IPS-NIHi11 (cell line): ENCODE measurements around the gene JAK1.

Experiments used
- DNase-seq: peaks from one replicate; pipeline ENCODE4 v3.0.0; 2012; ENCODE audit warnings: mixed read lengths, low spot score

JAK1 gene

DNA sequence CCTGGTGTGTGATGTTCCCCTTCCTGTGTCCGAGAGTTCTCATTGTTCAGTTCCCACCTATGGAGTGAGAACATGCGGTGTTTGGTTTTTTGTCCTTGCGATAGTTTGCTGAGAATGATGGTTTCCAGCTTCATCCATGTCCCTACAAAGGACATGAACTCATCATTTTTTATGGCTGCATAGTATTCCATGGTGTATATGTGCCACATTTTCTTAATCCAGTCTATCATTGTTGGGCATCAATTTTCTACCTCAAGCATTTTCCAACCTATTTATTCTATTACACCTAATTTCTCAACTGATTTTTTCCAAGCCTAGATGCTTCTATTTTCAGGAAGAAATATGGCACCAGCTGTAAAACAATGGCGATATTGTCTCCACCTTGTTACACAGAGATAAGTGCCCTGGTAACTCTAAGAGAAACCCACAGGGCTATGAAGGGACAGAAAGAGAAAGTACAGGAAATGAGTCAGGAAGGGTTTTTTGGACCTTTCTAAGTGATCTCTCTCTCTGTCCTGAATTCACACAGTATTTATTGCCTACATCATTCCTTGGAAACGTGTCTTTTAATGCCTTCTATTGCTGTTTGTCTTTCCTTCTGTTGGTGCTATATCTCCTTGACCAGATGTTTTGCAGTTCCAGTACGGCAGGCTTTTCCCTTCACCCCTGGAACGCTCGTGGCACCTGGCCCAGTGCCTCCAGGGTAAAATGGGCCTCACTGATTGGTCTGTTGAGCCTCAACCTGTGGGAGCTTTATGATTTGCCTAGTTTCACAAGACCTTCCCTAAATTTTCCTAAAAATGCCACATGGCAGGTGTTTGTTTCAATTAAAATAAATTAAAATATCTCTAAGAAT lies 14.6 kb upstream of the JAK1 start:
- no peak for DNase-seq

DNA sequence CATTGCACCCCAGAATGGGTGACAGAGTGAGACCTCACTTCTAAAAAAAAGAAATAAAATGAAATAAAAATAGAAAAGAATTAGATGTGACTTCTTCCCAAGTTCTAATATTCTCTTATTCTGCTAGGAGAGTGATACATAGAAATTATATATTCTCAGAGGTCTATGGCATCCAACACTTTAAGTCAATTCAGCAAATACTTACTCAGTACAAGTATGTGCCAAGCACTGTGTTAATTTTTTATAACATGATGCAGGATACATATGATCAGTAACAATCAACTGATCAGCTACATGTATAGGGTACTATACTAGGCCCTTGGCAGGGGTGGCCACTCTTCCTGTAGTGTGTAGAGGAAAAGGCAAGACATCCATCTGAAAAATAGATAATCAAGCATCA lies 13.0 kb upstream of the JAK1 start:
- no peak for DNase-seq

DNA sequence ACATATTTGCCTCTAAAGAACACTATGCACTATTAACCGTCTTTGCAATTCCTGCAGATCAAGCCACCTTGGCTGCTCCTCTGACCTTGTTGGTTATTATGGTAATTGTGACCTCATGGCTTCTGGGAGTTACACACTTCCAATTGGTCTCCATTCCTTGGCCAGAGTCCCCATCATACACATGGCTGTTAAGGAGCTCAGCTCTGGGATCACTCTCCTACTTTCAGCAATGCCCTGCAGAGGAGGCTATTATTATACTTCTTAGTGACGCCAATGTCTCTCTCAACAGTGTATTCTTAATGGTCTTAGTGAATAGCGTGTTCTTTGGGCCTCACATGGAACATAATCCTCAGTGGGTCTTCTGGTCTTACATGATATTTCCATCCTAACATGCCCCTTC lies 10.0 kb upstream of the JAK1 start:
- no peak for DNase-seq

DNA sequence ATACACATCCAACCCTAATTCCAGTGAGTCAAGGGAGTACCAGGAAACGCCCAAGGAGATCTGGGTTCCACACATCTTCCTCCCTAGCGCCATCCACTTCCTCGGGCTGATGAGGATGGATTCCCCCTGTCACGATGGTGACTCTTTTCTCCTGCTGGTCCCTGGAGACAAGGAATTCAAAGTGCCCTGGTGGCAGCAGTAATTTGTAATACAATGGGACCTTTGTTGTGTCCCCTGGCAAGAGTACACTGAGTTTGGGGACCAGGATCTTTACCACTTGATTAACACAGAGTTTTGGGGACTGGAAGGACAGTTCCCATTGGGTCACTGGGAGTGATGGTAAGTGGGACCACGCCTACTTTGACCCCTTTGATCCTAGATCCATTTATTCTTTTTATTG lies 9.4 kb upstream of the JAK1 start:
- no peak for DNase-seq

- DNase-seq: no peak
Observed at GRCh38 chr1:64975127-64975526, 8.8 kb upstream of the JAK1 start.

GRCh38 chr1:64974288-64974825 lies 8.0 kb upstream of the JAK1 start:
- DNase-seq: no peak

GRCh38 chr1:64973061-64973647 lies 6.8 kb upstream of the JAK1 start:
- DNase-seq: no peak

DNA sequence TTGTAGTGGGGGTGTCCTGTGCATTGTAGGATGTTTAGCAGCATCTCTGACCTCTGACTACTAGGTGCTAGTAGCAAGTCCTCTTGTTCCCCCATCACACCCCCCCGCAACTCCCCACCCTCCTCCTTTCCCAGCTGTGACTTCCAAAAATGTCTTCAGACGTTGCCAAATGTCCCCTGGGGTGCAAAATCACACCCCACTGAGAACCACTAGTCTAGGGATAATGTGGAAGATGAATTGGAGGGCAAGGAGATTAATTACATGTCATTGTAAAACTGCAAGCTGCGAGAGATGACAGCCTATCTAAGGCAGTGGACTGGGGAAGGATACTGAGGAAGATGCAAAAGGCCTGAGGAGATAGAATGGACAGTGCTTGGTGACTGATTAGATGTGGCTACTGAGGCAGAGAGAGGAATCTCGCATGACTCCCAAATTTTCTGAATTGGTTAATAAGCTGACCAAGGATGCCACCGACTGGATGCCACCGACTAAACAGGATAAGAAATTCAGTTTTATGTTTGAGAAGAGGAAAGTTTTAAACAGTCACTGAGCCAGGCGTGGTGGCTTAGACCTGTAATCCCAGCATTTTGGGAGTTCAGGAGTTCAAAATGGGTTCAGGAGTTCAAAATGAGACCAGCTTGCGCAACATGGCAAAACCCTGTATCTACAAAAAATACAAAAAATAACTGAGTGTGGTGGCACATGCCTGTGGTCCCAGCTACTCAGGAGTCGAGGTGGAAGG lies 3.1 kb upstream of the JAK1 start:
- no peak for DNase-seq

GRCh38 chr1:64967381-64967780 lies 1.0 kb upstream of the JAK1 start:
- DNase-seq: peak; percentile 29

GRCh38 chr1:64965366-64966157 lies 787 bp downstream of the JAK1 start:
- no peak for DNase-seq

GRCh38 chr1:64963466-64963865 lies 2.9 kb downstream of the JAK1 start:
- DNase-seq: no peak

DNA sequence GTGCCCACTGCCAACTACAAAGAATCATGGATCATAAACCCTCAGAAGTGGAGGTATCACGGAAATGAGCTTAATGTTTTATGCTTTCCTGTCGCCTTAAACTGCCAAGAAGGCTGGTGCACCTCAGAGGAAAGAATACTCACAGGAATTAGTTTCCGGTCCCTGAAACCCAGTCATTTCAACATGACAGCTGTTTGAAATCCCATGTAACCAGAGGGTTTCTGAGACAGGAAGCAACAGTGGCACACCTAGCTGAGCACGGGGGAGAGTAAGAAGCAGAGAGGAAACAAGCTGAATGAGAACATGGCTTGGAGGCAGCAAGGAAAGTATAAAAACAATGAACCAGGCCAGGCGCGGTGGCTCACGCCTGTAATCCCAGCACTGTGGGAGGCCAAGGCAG lies 3.9 kb downstream of the JAK1 start:
- no peak for DNase-seq

DNA sequence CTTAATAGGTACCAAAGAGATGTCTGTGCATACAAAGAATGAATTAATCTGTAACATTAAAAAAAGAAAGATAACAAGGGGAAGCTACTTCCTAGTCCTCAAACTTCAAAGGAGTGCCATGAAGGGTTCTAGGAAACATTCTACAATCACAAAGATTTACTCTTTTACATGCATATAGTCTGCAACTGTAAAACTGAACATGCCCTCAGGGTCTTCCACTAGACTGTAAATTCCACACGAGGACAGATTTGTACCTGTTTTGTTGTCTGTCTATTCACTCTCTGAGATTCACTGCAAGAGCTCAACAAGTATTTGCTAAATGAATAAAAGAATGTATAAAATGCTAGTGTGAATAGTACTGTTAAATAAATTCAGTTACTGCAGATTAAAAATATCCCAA lies 4.4 kb downstream of the JAK1 start:
- DNase-seq: no peak

GRCh38 chr1:64960731-64961130 lies 5.6 kb downstream of the JAK1 start:
- DNase-seq: no peak

- no peak for DNase-seq
Observed at GRCh38 chr1:64959986-64960385, 6.4 kb downstream of the JAK1 start.

GRCh38 chr1:64956733-64957441 lies 9.5 kb downstream of the JAK1 start:
- DNase-seq: no peak

DNA sequence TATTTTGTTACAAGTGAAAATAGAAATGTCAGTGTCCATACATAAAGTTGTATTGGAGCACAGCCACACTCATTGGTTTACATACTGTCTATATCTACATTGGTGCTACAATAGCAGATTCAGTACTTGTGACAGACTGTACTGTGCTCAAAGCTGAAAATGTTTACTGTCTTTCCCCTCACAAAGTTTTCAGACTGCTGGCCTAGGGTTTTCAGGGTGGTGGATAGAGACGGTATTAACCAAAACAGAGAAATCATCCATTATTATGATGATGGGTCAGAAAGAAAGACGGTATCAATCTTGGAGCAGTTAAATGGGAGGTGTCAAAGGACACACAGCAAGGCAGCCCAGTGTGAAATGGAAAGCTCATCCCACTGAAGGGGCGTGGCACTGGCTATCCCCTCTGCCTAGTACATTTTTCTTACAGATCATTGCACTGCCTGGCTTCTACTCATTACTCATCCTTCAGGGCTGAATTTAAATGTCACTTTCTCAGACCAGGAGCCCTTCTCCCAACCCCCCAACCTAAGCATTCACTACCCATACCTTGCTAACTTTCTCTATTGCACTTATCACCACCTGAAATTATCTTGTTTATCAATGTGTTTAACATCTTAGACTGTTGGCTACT lies 10.2 kb downstream of the JAK1 start:
- DNase-seq: no peak

DNA sequence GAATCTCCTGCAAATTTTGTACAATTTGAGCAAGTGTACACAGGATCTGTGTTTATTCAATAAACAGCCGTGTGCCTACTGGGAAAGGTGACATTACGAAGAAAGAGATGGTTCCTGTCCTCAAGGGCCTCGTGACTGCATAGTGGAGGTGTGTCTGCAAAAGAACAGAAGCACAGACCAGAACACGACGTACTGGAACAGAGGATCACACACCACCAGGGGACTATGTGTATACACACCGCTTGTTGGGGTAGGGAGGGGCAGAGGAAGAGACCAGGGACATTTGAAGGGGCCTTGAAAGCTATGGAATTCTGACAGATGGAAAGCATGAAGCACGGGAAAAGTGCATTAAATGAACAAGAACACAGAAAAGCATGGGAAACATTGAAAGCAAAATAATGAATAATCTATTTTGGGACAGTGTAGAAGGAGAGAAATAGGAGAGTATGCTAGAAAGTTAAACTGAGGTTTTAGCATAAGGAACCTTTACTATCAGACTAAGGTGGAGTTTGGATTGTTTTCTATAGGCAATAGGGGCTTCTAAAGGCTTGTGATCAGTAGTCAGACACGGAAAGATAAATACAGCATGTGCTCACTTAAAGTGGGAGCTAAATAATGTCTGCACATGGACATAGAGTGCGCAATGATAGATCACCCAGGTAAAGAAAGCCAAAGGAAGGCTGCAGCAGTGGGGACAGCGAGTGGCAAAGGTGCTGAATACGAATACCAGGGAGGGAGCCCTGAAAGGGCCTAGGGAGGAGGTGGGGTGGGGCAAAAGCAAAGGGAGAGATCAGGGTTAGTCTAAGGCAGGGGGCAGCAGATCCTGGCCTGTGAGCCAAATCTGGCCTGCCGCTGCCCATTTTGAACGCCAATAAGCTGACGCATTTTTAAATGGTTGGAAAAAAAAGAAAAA lies 11.0 kb downstream of the JAK1 start:
- DNase-seq: no peak

GRCh38 chr1:64953241-64953640 lies 13.1 kb downstream of the JAK1 start:
- DNase-seq: no peak

GRCh38 chr1:64950284-64950809 lies 16.0 kb downstream of the JAK1 start:
- no peak for DNase-seq
